K562 (cell line): ENCODE measurements around the gene IFFO2.

Source experiments
- HNRNPH1 ChIP-seq: fragments of 200-400 bp; formaldehyde crosslinking; optimal IDR thresholded peaks from 2 replicates; pipeline ENCODE3; 2017; ENCODE audit warnings: low read depth, mild to moderate bottlenecking, low read length, moderate library complexity
- NR3C1 ChIP-seq: sonication (generic); formaldehyde crosslinking; IDR thresholded peaks from 2 replicates; pipeline ENCODE4 v1.8.1; 2022; ENCODE audit warnings: missing genetic modification reagents
- RAD21 ChIP-seq, 2 experiments: fragments of 250-450 bp in 1 of 2; fragments of 450-650 bp in 1 of 2; sonication (Bioruptor Pico) in 1 of 2; formaldehyde crosslinking in 1 of 2; IDR thresholded peaks in 1 of 2; conservative IDR thresholded peaks in 1 of 2; 2 replicates each; pipeline versions ENCODE4 v1.4.0 to v1.8.0; 2020 to 2022; ENCODE audit warnings: mild to moderate bottlenecking in 2 of 2, moderate library complexity in 1 of 2
- RCOR1 ChIP-seq, 2 experiments: IDR thresholded peaks; 2 replicates each; pipeline ENCODE4 v1.6.1; 2012; ENCODE audit warnings: low read depth in 2 of 2, low read length in 2 of 2, borderline replicate concordance in 1 of 2, improper control_type of control experiment in 1 of 2
- TRIM28 ChIP-seq: fragments of 450-650 bp; IDR thresholded peaks from 2 replicates; pipeline ENCODE4 v1.6.1; 2017
- XRCC3 ChIP-seq: fragments of 450-650 bp; IDR thresholded peaks from 2 replicates; pipeline ENCODE4 v1.6.1; 2017; ENCODE audit warnings: mild to moderate bottlenecking, moderate library complexity
- ZNF217 ChIP-seq: sonication (generic); formaldehyde crosslinking; IDR thresholded peaks from 2 replicates; pipeline ENCODE4 v1.8.0; 2022; ENCODE audit warnings: mild to moderate bottlenecking, missing genetic modification reagents
- ZNF79 ChIP-seq: fragments of 250-450 bp; sonication (Bioruptor Pico); IDR thresholded peaks from 2 replicates; pipeline ENCODE4 v1.4.0; 2020; ENCODE audit warnings: low read depth, mild to moderate bottlenecking, moderate library complexity
- TF ChIP-seq, protein P1 (sequence below), 2 experiments: fragments of 450-650 bp in 1 of 2; sonication (generic) in 1 of 2; formaldehyde crosslinking in 1 of 2; IDR thresholded peaks in 1 of 2; conservative IDR thresholded peaks in 1 of 2; 2 replicates each; pipeline versions ENCODE4 v1.6.1 to v1.8.1; 2016 to 2023; ENCODE audit warnings: mild to moderate bottlenecking in 2 of 2, moderate library complexity in 2 of 2, inconsistent platforms in 1 of 2, missing genetic modification reagents in 1 of 2
- TF ChIP-seq, protein P2 (sequence below): conservative IDR thresholded peaks from 2 replicates; pipeline ENCODE4 v1.6.1; 2011; ENCODE audit warnings: low read depth, mild to moderate bottlenecking, low read length; ENCODE audit not compliant: control insufficient read depth

DNA sequence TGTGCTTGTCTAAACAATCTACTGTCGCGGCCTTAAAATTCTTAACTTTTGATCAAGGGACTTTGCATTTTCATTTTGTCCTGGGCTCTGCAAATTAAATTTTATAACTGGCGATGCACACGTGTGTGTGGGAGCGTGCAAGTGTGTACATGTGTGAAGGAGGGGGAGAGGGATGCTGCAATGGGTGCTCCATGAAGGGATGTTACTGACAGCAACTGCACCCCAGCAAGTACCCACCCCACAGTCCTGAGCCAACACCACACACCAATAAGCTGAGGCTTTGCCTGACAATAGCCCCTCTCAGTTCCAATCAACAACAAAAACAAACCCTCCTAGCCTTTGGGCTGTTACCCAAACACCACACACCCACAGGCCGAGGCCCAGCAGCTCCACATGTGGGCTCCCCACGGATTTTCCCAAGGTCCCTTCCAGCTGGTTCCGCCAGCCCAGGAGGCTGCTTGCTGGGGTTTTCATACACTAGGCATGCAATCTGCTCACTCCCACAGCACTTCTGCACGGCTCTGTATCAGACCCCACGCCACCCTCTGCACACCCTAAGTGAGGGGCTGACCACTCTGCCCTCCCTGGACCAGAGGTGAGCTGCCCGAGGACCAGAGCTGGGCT lies 32.8 kb upstream of the IFFO2 start:
- no peak for TF ChIP-seq NR3C1 (CRISPR knock-in tag)
- TF ChIP-seq TRIM28: no peak
- no peak for TF ChIP-seq ZNF79 (CRISPR knock-in tag)
- TF ChIP-seq, protein P1, sequence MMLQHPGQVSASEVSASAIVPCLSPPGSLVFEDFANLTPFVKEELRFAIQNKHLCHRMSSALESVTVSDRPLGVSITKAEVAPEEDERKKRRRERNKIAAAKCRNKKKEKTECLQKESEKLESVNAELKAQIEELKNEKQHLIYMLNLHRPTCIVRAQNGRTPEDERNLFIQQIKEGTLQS (IDR thresholded peaks at IDR 0.05): no peak
- TF ChIP-seq, protein P1 (CRISPR knock-in tag; conservative IDR thresholded peaks at IDR 0.05): no peak
- TF ChIP-seq RCOR1 (IDR thresholded peaks at IDR 0.05; ENCODE audit: borderline replicate concordance in 1 of 2, low read depth in 2 of 2, low read length in 2 of 2): no peak
- no peak for TF ChIP-seq HNRNPH1
- no peak for TF ChIP-seq ZNF217 (CRISPR knock-in tag)
- TF ChIP-seq RAD21 (CRISPR knock-in tag; conservative IDR thresholded peaks at IDR 0.05 in 1 of 2, IDR thresholded peaks at IDR 0.05 in 1 of 2): no peak
- TF ChIP-seq, protein P2, sequence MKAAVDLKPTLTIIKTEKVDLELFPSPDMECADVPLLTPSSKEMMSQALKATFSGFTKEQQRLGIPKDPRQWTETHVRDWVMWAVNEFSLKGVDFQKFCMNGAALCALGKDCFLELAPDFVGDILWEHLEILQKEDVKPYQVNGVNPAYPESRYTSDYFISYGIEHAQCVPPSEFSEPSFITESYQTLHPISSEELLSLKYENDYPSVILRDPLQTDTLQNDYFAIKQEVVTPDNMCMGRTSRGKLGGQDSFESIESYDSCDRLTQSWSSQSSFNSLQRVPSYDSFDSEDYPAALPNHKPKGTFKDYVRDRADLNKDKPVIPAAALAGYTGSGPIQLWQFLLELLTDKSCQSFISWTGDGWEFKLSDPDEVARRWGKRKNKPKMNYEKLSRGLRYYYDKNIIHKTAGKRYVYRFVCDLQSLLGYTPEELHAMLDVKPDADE: no peak
- no peak for TF ChIP-seq XRCC3
